GM23338 (cell line): Measurements from ENCODE around the gene PTGFR. TPM values are rescaled to one million over a fixed set of nuclear protein-coding genes. Genes with fewer than 3 reads are reported as not detected.

Experiments used
- ATAC-seq: fragments of 200-7000 bp; cut with Tn5 transposase; 3 replicates; pipeline ENCODE4 v1.9.1; 2020
- DNase-seq: peaks from one replicate; pipeline ENCODE4 v3.0.0-alpha.2; 2015; ENCODE audit warnings: low spot score
- H2AFZ ChIP-seq: fragments of 200-600 bp; sonication (generic); 2 replicates; pipeline ENCODE4 v1.8.0; 2016; ENCODE audit warnings: antibody characterized with exemption, mild to moderate bottlenecking, moderate library complexity
- H3F3A ChIP-seq: fragments of 200-600 bp; sonication (generic); replicated peaks from 2 replicates; pipeline ENCODE4 v1.8.0; 2017; ENCODE audit warnings: antibody characterized with exemption, mixed run types, low read depth
- H3K27ac ChIP-seq: fragments of 200-600 bp; sonication (generic); 2 replicates; pipeline ENCODE4 v1.6.1; 2016; ENCODE audit warnings: low read depth
- H3K27me3 ChIP-seq: fragments of 200-600 bp; sonication (generic); 2 replicates; pipeline ENCODE4 v1.8.0; 2016; ENCODE audit warnings: mild to moderate bottlenecking, mixed run types, moderate library complexity; ENCODE audit not compliant: insufficient read depth
- H3K36me3 ChIP-seq: fragments of 200-600 bp; sonication (generic); 2 replicates; pipeline ENCODE4 v1.8.0; 2016; ENCODE audit warnings: mild to moderate bottlenecking; ENCODE audit not compliant: insufficient read depth
- H3K4me1 ChIP-seq: fragments of 200-600 bp; sonication (generic); 2 replicates; pipeline ENCODE4 v1.8.0; 2016; ENCODE audit warnings: mild to moderate bottlenecking, moderate library complexity; ENCODE audit not compliant: insufficient read depth
- H3K4me2 ChIP-seq: fragments of 200-600 bp; sonication (generic); 2 replicates; pipeline ENCODE4 v1.7.1; 2017; ENCODE audit warnings: mixed run types
- H3K4me3 ChIP-seq: fragments of 200-600 bp; sonication (generic); 2 replicates; pipeline ENCODE4 v1.6.1; 2016; ENCODE audit warnings: mixed run types
- H3K79me2 ChIP-seq: fragments of 200-600 bp; sonication (generic); replicated peaks from 2 replicates; pipeline ENCODE4 v1.8.0; 2017; ENCODE audit warnings: mild to moderate bottlenecking; ENCODE audit not compliant: insufficient read depth
- H3K9me2 ChIP-seq: fragments of 200-600 bp; sonication (generic); 2 replicates; pipeline ENCODE4 v1.8.0; 2017; ENCODE audit not compliant: insufficient read depth
- H4K20me1 ChIP-seq: fragments of 200-600 bp; sonication (generic); replicated peaks from 2 replicates; pipeline ENCODE4 v1.8.0; 2017; ENCODE audit warnings: mild to moderate bottlenecking; ENCODE audit not compliant: insufficient read depth
- H3K27ac Mint-ChIP-seq: 2 replicates; pipeline ENCODE4 v1.8.0; 2020; ENCODE audit warnings: inconsistent platforms, mild to moderate bottlenecking, moderate library complexity, mixed read lengths
- H3K27me3 Mint-ChIP-seq: 3 replicates; pipeline ENCODE4 v1.8.0; 2022; ENCODE audit warnings: low read depth, mild to moderate bottlenecking, moderate library complexity, mixed read lengths, inconsistent platforms; ENCODE audit not compliant: insufficient read depth, poor library complexity
- H3K36me3 Mint-ChIP-seq: 3 replicates; pipeline ENCODE4 v1.8.0; 2021; ENCODE audit warnings: low read depth, mild to moderate bottlenecking, inconsistent platforms, moderate library complexity, mixed read lengths
- H3K4me1 Mint-ChIP-seq: 3 replicates; pipeline ENCODE4 v1.8.0; 2020; ENCODE audit warnings: mild to moderate bottlenecking, inconsistent platforms, mixed read lengths
- H3K4me3 Mint-ChIP-seq: 3 replicates; pipeline ENCODE4 v1.8.0; 2021; ENCODE audit warnings: moderate library complexity, mild to moderate bottlenecking, inconsistent platforms, mixed read lengths
- H3K9me3 Mint-ChIP-seq: 3 replicates; pipeline ENCODE4 v1.8.0; 2020; ENCODE audit warnings: moderate library complexity, mild to moderate bottlenecking, inconsistent platforms, mixed read lengths
- CREB1 ChIP-seq: fragments of 250-450 bp; sonication (Bioruptor Pico); IDR thresholded peaks from 2 replicates; pipeline ENCODE4 v1.5.0; 2020; ENCODE audit warnings: low read depth, mild to moderate bottlenecking, moderate library complexity
- CTCF ChIP-seq, 2 experiments: fragments of 200-600 bp in 1 of 2; sonication (generic) in 1 of 2; conservative IDR thresholded peaks; 2 replicates each; pipeline versions ENCODE4 v1.5.1 to v1.6.1; 2016 to 2017; ENCODE audit warnings: antibody characterized with exemption in 2 of 2, low read depth in 2 of 2, mild to moderate bottlenecking in 2 of 2, moderate library complexity in 1 of 2
- ETS1 ChIP-seq: IDR thresholded peaks from 2 replicates; pipeline ENCODE4 v1.6.1; 2016; ENCODE audit warnings: antibody characterized with exemption
- EZH2 ChIP-seq: fragments of 200-600 bp; sonication (generic); IDR thresholded peaks from one replicate; pipeline ENCODE4 v1.8.0; 2017; ENCODE audit warnings: antibody characterized with exemption, mild to moderate bottlenecking, low read depth; ENCODE audit not compliant: unreplicated experiment
- EZH2phosphoT487 ChIP-seq: fragments of 200-600 bp; sonication (generic); IDR thresholded peaks from one replicate; pipeline ENCODE4 v1.8.1; 2018; ENCODE audit warnings: antibody characterized with exemption; ENCODE audit not compliant: unreplicated experiment
- JUNB ChIP-seq: IDR thresholded peaks from one replicate; pipeline ENCODE4 v1.6.1; 2016; ENCODE audit warnings: antibody characterized with exemption; ENCODE audit not compliant: unreplicated experiment
- NANOG ChIP-seq: IDR thresholded peaks from 2 replicates; pipeline ENCODE4 v1.6.1; 2016; ENCODE audit warnings: antibody characterized with exemption, borderline replicate concordance
- POLR2AphosphoS5 ChIP-seq: IDR thresholded peaks from 2 replicates; pipeline ENCODE4 v1.6.1; 2016; ENCODE audit warnings: antibody characterized with exemption, low read depth
- REST ChIP-seq: IDR thresholded peaks from one replicate; pipeline ENCODE4 v1.6.1; 2018; ENCODE audit warnings: antibody characterized with exemption; ENCODE audit not compliant: unreplicated experiment
- STAT1 ChIP-seq: IDR thresholded peaks from one replicate; pipeline ENCODE4 v1.6.1; 2016; ENCODE audit warnings: antibody characterized with exemption; ENCODE audit not compliant: unreplicated experiment
- ZNF114 ChIP-seq: fragments of 250-450 bp; sonication (Bioruptor Pico); IDR thresholded peaks from 2 replicates; pipeline ENCODE4 v1.5.0; 2020; ENCODE audit warnings: mild to moderate bottlenecking, moderate library complexity
- ZNF331 ChIP-seq: fragments of 250-450 bp; sonication (Bioruptor Pico); IDR thresholded peaks from 2 replicates; pipeline ENCODE4 v1.5.0; 2020; ENCODE audit warnings: low read depth, mild to moderate bottlenecking, moderate library complexity
- ZNF462 ChIP-seq: fragments of 250-450 bp; sonication (Bioruptor Pico); IDR thresholded peaks from 2 replicates; pipeline ENCODE4 v1.5.0; 2020; ENCODE audit warnings: mild to moderate bottlenecking, moderate library complexity
- polyA plus RNA-seq: library from polyadenylated mRNA; unstranded; fragments of >200 nt; fragmentation: Nextera tagmentation; extraction: Ambion mirVana; gene quantifications from 2 replicates; pipeline ENCODE4 v1.2.1, GENCODE V29; 2016
- total RNA-seq: library from RNA; depleted of rRNA; stranded (reverse); fragments of >200 nt; shearing (Covaris generic); gene quantifications from 2 replicates; pipeline ENCODE4 v1.2.3, GENCODE V29; 2014

PTGFR gene
- total and polyA plus RNA-seq, 2 experiments from 2014 or later = 0.24 TPM; not detected in 1

GRCh38 chr1:78468521-78468920, 22.3 kb upstream of the PTGFR start:
- H3K79me2 ChIP-seq = no peaks in the 10 kb centered on the region
- no peak for DNase-seq
- no peak for ATAC-seq
- no peak overlapping the region for H3K4me3 Mint-ChIP-seq
- H3K36me3 Mint-ChIP-seq = no peaks in the 10 kb centered on the region; the same call in 2 of the 3 replicates
- TF ChIP-seq ZNF462 = no peak
- TF ChIP-seq EZH2phosphoT487 = no peak
- no peak for TF ChIP-seq NANOG
- no peak for TF ChIP-seq STAT1
- TF ChIP-seq EZH2 = no peak
- TF ChIP-seq CTCF (conservative IDR thresholded peaks at IDR 0.05; ENCODE audit: low read depth in 2 of 2) = no peak
- TF ChIP-seq CREB1 (CRISPR knock-in tag) = no peak
- no peak for TF ChIP-seq REST
- no peak for TF ChIP-seq ZNF331 (CRISPR knock-in tag)
- TF ChIP-seq ZNF114 (CRISPR knock-in tag) = no peak
- no peak for TF ChIP-seq POLR2AphosphoS5
- TF ChIP-seq JUNB = no peak
- TF ChIP-seq ETS1 = no peak
- H3K4me3 ChIP-seq = no peak overlapping the region
- no peaks in the 10 kb centered on the region for H3K27me3 ChIP-seq
- peaks cover 2% of the 10 kb centered on the region; the same call in 1 of the 3 replicates for H3K9me3 Mint-ChIP-seq
- no peaks in the 10 kb centered on the region for H3K4me1 Mint-ChIP-seq
- no peaks in the 10 kb centered on the region for H3F3A ChIP-seq
- no peaks in the 10 kb centered on the region for H3K4me1 ChIP-seq
- no peak overlapping the region for H3K27ac Mint-ChIP-seq
- no peaks in the 10 kb centered on the region for H4K20me1 ChIP-seq
- H3K9me2 ChIP-seq = 0 out of 2 replicates have a peak, but pooled peaks cover 6% of the 10 kb centered on the region
- H3K27ac ChIP-seq = no peak overlapping the region
- no peak overlapping the region for H2AFZ ChIP-seq
- H3K27me3 Mint-ChIP-seq = no peaks in the 10 kb centered on the region
- no peak overlapping the region for H3K4me2 ChIP-seq
- no peaks in the 10 kb centered on the region for H3K36me3 ChIP-seq
